ENCODE data around the gene RASL12. TPM values are rescaled to one million over a fixed set of nuclear protein-coding genes. Genes with fewer than 3 reads are reported as not detected.

The RASL12 gene
- total and polyA plus RNA-seq, 2 of the 4 experiments (the other 2 are of a cell fraction) = 0.18 to 0.22 TPM

DNA sequence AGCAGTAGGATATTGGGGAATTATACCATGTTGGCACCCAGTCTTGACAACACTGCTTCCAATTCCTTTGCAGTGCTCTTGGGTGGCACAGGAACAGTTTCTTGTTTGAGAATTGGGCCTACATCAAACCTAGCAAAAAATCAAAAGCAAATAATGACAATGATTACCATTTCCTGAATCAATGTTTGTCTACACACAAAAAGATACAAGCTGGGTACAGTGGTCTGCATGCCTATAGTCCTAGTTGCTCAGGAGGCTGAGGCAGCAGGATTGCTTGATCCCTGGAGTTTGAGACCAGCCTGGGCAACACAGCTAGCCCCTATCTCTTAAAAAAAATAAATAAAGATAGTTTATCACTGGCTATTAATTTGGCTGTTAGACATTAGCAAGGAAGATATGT lies 46.3 kb downstream of the RASL12 start:
- Histone ChIP-seq H3K23ac (ENCODE audit: low read depth, low read length) (no peak overlapping the region), H2BK5ac (ENCODE audit: low read depth, low read length, poor library complexity, severe bottlenecking) (no peak overlapping the region), H3K14ac (replicated peaks; ENCODE audit: low read depth, low read length) (no peak overlapping the region), H3K79me1 (ENCODE audit: low read depth in 1 of 2, low read length in 2 of 2) (no peaks in the 10 kb centered on the region; a peak in 1 of 4 replicates), H3K9me3 (ENCODE audit: control insufficient read depth, insufficient read depth, low read length) (no peaks in the 10 kb centered on the region), H3K18ac (ENCODE audit: low read depth, low read length) (no peak overlapping the region), H3K4me2 (ENCODE audit: low read depth, low read length) (no peak overlapping the region), H3K27me3 (ENCODE audit: control insufficient read depth, insufficient read depth, low read length) (no peaks in the 10 kb centered on the region), H2AFZ (replicated peaks; ENCODE audit: low read length, poor library complexity) (no peak overlapping the region), H3K56ac (ENCODE audit: extremely low read depth, insufficient read depth, low read length) (no peak overlapping the region), H3K4ac (ENCODE audit: low read depth, low read length) (no peak overlapping the region), H2AK5ac (ENCODE audit: low read depth, low read length) (no peak overlapping the region), H4K8ac (ENCODE audit: low read depth in 2 of 2, low read length in 2 of 2) (no peak overlapping the region), H4K20me1 (ENCODE audit: insufficient read depth, low read length) (no peaks in the 10 kb centered on the region), H3K9me1 (ENCODE audit: insufficient read depth, low read length) (no peaks in the 10 kb centered on the region; the same call in 1 of the 2 replicates), H3K36me3 (ENCODE audit: control insufficient read depth, insufficient read depth, low read length) (peaks cover 23% of the 10 kb centered on the region), H2BK15ac (ENCODE audit: low read depth, low read length) (no peak overlapping the region), H4K91ac (ENCODE audit: insufficient read depth, low read depth, low read length) (no peak overlapping the region), H2BK120ac (ENCODE audit: low read depth, low read length) (no peak overlapping the region), H3K9ac (ENCODE audit: low read depth, low read length) (no peak overlapping the region), H4K5ac (ENCODE audit: low read depth, low read length) (no peak overlapping the region), H3K4me3 (ENCODE audit: insufficient read depth, low read depth, low read length) (no peak overlapping the region), H3K27ac (ENCODE audit: insufficient read depth, low read length) (no peak overlapping the region), H2BK20ac (ENCODE audit: low read depth, low read length) (no peak overlapping the region), H2AK9ac (replicated peaks; ENCODE audit: low read depth, low read length, poor library complexity) (no peak overlapping the region), H3K4me1 (ENCODE audit: control insufficient read depth, insufficient read depth, low read length) (no peaks in the 10 kb centered on the region)
- DNase-seq = no peak
- ChIA-PET POLR2A (ENCODE audit: unreplicated experiment) (no interaction called here), CTCF (no interaction called here)
- ATAC-seq (ENCODE audit: low read depth) = no peak
- in situ Hi-C loops (cut with MboI; ENCODE audit: low sequenced_read_pairs) = no loop called here
- intact Hi-C loops (cut with micrococcal nuclease) = no loop called here
- TF ChIP-seq NFE2L2 (IDR thresholded peaks at IDR 0.05; ENCODE audit: low read depth, low read length) (no peak), SMC3 (IDR thresholded peaks at IDR 0.05; ENCODE audit: low read depth, low read length) (no peak)
- TF ChIP-seq, protein P1, sequence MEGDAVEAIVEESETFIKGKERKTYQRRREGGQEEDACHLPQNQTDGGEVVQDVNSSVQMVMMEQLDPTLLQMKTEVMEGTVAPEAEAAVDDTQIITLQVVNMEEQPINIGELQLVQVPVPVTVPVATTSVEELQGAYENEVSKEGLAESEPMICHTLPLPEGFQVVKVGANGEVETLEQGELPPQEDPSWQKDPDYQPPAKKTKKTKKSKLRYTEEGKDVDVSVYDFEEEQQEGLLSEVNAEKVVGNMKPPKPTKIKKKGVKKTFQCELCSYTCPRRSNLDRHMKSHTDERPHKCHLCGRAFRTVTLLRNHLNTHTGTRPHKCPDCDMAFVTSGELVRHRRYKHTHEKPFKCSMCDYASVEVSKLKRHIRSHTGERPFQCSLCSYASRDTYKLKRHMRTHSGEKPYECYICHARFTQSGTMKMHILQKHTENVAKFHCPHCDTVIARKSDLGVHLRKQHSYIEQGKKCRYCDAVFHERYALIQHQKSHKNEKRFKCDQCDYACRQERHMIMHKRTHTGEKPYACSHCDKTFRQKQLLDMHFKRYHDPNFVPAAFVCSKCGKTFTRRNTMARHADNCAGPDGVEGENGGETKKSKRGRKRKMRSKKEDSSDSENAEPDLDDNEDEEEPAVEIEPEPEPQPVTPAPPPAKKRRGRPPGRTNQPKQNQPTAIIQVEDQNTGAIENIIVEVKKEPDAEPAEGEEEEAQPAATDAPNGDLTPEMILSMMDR (conservative IDR thresholded peaks at IDR 0.05; ENCODE audit: low read depth, low read length) = no peak
- TF ChIP-seq, protein P2, sequence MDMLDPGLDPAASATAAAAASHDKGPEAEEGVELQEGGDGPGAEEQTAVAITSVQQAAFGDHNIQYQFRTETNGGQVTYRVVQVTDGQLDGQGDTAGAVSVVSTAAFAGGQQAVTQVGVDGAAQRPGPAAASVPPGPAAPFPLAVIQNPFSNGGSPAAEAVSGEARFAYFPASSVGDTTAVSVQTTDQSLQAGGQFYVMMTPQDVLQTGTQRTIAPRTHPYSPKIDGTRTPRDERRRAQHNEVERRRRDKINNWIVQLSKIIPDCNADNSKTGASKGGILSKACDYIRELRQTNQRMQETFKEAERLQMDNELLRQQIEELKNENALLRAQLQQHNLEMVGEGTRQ (IDR thresholded peaks at IDR 0.05; ENCODE audit: low read depth, low read length) = no peak
- dilution Hi-C loops (cut with HindIII; ENCODE audit: low sequenced_read_pairs, unreplicated experiment) = no loop called here
- BruUV-seq (replicated peaks) = no TSS peak

All from IMR-90 (cell line).